ENCODE data around the gene PPP1R12C.
A peak's percentile ranks its signal among the peaks of the same experiment; 100 is the strongest.
"Not testable (repeated sequence)": the region's sequence is repeated elsewhere in the genome, so short reads cannot be mapped to it uniquely, and the experiment has no call there.

The PPP1R12C gene

DNA sequence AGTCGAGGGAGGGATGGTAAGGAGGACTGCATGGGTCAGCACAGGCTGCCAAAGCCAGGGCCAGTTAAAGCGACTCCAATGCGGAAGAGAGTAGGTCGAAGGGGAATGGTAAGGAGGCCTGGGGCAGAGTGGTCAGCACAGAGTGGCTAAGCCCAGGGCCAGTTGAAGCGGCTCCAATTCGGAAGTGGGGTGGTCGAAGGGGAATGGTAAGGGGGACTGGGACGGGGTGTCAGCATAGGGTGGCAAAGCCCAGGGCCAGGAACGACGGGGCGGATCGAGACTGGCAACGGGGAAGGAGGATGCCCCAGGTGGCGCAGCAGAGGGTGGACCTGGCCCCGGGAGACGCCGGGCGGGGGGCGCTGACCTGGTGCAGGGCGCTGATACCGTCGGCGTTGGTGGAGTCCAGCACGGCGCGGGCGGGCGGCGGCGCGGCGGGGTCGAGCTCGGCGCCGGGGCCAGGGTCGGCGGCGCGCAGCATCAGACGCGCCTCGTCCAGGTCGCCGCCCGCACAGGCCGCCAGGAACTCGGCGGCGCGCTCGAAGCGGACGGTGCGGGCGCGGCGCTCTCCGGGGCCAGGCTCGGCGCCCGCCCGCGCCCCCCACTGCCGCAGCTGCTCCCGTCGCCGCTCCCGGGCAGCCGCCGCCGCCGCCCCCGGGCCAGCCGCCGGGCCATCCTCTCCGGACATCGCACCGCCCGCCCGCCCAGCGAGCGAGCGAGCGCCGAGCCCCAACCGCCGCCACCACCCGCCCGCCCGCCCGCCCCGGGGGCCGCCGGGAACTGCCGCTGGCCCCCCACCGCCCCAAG lies at the start of gene PPP1R12C:
PPP1R12C (minus strand) TSS at position 779 of the 804 bp plus-strand sequence; CDS start at position 685, 94 bp downstream.
- DNase-seq, result peak; percentile 31 to 42

DNA sequence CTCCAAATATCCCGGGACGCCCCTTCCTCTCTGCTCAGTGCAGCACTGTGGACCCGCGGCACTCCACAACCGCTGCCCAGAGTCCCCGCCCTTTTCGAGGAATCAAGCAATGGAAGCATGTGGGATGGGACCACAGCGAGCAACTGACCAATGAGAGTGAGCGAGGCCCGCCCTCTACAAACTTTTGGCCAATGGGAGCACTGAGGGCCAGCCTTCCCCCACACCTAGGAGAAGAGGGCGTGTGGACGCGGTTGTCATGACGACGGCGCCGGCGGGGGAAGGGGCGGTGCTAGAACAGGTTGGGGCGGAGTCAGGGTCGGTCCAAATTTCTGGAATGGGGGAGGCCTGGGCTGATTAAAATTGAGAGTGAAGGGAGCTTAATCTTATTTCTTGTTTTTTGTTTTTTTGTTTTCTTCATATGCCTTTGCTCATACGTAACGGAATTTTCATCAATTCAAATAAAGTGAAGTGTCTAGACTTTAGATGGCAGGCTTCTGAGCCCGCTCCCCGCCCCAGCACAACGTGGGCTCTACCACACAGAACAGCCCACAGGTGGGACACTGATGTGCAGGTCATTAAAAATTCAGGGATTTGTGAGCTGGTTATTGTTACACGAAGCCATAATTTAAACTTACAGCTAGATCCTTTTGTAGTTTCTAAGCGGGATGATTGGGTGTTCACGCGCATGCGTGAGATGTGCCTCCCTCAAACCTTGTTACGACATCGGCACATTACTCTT lies 49.3 kb upstream of the PPP1R12C start, which contains the start of gene DNAAF3:
DNAAF3 (minus strand) TSS at position 84 of the 739 bp plus-strand sequence. CDS start 200 bp downstream, outside the sequence.
- peak; percentile 85 to 87 for DNase-seq

DNA sequence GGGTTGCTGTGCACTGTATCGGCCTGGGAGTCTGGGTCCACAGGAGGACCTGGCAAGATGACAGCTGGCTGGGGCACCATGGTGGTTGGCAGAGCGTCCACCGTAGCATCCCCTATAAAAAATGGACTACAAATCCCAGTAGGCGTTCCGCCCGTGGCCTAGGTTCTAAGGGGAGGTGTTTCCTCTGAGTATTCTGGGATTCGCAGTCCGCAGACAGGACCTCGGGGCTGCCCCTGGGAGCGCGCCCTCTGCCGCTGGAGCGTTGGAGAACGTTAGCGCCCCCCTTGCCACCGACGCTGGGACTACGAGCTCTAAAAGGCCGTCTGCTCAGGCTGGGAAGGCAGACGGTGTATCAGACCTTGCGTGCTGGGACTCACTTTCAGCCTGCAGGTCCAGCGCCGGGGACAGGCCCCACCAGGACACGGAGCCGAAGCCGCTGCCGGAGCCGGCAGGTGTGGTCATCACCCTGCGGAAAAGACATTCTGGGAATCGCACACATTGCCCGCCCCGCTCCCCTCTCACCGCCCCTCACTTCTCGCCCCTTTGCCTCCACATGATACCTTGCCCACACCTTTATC lies 48.6 kb upstream of the PPP1R12C start:
- DNase-seq, result peak; percentile 67 to 69

DNA sequence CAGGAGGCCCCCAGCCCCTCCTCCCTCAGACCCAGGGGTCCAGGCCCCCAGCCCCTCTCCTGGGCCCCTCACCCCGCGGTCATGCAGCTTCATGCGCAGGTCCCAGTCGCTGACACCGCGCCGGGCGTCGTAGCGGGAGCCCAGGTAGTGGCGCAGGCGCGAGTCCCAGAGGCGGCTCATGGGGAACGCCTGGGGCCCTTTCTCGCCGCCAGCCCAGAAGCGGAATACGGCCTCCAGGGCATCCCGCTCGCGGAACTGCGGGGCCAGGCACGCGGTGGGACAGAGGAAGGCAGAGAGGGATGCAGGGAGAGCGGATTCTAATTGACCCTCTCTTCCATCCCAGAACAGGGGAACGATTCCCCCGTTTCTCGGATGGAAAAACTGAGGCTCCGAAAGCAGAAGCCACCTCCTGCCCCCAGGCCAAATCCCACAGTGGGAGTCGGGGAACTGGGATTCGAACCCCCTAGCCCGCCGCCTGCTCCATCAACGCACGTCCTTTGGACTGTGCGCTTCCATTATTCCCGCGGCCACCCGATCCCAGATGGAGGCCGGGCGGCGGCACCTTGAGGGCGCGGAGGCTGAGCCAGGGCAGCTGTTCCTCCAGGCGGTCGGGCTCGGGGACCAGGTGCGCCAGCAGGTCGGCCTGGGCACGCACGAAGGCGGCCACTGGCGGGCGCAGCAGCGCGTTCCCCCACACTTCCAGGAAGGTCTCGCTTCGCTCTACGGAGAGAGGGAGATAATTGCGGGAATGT lies 44.3 kb upstream of the PPP1R12C start:
- DNase-seq, result no peak

DNA sequence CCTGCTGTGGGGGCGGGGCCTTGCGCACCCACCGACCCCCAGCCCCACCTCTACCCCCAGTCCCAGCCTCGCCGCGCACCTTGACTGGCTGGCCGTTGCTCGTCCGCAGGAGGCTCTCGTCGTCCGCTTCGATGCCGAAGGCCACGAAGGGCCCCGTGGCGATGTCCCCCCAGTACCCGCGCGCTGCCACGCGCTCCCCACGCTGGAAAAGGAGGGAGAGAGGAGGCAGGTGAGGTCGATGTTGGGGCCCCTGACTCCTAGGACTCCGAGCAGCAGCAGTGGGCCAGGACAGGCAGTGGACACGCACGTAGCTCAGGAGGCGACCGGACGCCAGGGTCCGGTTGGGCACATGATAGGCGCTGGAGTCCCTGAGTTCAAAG lies 43.5 kb upstream of the PPP1R12C start:
- no peak for DNase-seq

DNA sequence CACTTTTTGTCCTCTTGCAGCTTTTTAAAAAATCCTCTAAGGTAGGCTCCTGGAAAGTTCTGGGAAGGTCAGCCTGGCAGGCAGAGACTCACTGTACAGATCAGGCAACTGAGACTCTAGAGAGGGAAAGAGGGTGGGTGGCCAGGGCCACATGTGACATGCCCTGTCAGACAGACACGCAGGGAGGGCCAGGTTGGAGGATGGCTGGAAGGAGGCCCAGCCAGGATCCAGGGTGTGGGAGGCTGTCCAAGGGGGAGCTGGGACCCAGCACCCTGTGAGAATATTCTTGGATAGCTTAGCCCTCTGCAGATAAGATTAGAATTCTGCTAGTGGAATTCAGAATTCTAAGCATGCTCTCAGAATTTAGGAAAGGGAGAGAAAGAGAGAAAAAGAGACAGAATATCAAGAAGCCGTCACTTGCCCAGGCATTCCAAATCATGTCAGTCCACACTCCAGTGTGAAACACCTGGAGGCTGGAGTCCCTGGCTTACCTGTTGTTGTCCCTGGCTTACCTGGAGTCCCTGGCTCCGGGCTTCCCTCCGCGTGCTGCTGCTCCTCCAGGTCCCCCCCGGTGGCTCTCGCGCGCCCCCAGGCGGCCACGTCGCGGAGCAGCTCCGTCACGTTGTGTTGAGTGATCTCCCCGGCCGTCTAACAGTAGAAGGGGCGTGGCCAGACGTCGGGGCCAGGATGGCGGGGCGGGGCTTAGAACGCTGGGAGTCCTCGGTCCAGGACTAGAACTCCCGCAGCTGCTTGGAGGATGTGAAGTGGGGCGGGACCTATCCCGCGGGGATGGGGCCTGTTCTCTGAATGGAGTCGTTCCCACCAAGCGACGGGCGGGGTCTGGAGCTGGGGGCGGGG lies 42.9 kb upstream of the PPP1R12C start:
- peak; percentile 93 to 95 for DNase-seq

DNA sequence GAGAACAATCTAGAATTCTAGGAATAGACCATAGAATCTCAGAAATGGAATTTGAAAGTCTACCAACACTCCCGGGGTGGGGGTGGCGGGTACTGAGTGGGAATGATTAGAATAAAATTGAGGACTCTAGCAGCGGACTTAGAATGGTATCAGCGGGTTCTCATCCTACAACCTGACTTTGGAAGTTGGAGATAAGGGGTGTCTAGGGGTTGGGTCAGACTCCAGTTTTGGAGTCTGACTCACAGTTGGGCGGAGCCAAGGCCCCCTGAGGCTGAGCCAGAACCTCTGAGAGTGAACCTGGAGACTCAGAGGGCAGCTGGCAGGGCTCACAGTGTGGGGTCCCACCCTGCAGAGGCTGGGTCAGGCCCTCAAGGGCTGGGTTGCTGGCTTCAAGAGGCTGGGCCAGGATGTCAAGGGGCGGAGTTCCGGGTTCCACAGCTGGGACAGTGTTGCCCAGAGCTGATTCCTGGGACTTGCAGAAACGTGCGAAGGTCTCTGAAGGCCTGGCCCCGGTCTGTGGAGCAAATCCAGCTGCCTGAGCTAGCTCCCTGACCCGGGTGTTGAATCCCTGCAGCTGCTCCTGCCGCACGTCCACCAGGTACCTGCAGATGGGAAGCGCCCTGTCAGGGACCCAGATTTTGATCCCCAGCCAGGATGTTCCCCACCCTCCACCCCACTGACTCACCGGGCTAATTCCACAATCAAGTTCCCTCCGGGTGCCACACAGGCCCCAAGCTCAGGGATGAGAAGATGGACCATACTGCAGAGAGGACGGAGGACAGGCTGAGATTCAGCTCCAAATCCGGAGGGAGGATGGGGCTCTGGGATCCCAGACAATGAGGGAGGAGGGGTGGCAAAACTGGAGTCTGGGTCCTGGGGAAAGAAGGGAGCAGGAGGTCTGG lies 41.7 kb upstream of the PPP1R12C start:
- DNase-seq, result no peak

DNA sequence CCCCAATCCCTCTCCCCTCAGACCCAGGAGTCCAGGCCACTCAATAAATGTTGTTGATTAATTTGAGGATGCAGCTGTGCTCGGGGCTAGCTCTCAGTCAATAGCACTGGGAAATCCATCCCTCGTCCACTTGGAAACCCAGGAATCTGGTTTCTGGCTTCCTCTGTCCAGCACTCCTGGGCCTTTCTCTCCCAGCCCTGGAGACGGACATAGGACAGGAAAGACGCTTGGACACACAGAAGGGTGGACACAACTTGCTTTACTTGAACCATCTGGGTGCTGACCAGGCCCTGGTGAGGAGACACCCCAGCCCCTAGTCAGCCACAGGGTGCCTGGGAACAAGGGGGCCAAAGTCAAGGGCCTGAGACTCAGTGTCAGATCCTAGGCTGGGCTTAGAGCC lies 41.0 kb upstream of the PPP1R12C start:
- no peak for DNase-seq

DNA sequence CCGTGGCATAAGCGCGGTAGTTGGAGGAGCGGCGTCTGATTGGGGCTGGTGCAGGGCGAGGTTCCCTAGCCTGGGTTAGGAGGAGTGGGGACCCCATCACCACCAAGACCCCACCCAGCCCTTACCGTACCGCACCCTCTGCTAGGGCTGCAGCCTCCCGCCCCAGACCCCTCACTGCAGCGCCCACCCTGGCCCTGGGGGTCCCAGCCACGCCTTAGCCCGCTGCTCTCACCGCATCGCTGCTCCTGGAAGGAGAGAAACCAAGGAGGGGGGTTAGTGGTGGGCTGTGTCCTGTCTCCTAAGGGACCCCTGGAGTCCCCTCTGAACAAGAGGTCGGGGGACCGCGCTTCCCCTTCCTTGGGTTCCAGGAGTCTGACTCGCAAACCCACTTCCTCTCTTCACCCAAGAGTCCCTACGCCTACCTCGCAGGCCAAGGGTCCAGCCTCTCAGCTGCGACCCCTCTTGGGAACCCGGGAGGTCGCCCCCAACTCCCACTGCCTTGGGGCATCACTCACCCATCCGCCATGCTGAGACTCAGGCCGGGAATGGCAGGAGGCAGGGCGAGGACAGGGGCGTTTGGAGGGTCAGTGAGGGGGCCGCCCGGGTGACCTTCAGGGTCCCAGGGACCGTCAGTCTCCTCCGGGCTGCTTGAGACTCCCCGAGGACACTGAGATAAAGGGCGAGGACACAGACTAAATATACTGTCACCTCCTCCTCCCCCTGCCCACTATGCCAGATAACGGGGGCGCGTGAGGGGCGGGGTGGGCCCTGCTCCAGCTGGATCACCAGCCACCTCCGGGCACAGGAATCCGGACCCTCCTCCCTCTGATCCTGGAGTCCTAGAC lies 39.8 kb upstream of the PPP1R12C start, which contains the start of gene TNNI3:
TNNI3 (minus strand) TSS at position 669 of the 845 bp plus-strand sequence; CDS start at position 526, 143 bp downstream.
- no peak for DNase-seq

DNA sequence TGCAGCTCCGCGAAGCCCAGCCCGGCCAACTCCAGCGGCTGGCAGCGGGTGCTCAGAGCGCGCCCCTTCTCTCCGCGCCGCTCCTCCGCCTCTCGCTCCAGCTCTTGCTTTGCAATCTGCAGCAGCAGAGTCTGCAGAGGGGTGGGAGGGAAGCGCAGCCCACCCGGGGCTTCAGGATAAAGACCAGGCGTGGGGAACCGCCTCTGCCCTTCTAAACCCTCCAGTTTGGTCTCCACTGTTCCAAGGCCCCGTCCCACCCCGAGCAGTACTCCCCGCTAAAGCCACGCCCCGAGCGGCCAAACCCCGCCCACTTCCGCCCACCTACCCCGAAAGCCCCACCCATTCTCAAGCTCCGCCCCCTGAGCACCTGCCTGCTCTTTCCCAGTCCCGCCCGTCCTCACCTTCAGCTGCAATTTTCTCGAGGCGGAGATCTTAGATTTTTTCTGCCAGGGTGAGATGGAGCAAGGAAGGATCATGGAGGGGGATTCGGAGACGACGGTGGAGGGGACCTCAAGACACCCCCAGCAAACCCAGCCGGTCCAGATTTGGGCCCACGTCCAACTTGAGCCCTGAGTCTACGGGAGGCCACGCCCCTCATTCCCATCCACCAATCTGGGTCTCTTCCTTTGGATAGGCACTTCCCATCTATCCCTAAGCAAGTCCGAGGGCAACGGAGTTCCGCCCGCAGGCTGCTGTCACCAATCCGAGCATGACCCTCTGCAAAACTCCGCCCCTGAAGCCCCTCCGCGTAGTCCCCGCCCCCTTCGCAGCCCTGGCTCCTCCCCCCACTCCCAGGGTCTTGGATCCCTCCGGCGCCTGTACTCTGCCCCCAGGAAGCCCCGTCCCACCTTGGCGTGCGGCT lies 39.0 kb upstream of the PPP1R12C start:
- peak; percentile 71 to 74 for DNase-seq

DNA sequence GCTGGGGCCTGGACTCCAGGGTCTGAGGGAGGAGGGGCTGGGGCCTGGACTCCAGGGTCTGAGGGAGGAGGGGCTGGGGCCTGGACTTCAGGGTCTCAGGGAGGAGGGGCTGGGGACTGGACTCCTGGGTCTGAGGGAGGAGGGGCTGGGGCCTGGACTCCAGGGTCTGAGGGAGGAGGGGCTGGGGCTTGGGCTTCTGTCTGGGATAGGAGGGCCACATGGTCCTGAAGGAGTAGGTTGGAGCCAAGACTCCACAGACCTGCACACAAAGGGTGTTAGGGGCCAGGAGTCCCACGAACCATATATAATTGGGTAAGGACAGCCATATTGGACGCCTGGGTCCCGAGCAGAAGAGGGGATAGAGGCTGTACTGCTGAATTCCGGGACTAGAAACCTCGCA lies 38.3 kb upstream of the PPP1R12C start:
- not testable (repeated sequence) for DNase-seq

DNA sequence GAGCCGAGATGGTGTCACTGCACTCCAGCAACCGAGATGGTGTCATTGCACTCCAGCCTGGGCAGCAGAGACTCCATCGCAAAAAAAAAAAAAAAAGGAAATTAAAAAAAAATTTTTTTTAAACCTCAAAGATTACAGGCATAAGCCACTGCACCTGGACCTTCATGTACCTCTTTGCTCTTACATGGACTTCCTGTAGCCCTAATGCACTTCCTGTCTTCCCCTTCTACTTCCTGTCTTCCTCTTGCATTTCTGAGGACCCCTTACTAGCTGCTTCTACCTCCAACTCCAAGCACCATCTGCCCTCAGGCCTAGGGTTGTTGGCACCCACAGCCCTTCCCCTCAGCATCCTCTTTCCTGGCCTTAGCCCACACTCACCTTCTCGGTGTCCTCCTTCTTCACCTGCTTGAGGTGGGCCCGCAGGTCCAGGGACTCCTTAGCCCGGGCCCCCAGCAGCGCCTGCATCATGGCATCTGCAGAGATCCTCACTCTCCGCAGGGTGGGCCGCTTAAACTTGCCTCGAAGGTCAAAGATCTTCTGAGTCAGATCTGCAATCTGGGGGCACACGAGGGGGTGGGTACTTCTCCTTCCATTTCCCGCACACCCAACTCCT lies 36.3 kb upstream of the PPP1R12C start:
- DNase-seq, result no peak

DNA sequence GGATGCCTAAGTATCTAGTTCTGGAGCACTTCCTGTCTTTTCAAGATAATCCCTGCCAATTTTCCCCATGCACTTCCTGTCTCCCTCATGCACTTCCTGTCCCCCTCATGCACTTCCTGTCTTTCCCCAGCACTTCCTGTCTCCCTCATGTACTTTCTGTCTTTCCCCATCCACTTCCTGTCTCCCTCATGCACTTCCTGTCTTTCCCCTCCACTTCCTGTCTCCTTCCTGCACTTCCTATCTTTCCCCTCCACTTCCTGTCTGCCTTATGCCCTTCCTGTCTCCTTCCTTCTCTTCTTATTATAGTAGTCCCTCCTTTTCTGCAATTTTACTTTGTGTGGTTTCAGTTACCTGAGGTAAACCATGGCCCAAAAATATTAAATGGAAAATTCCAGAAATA lies 34.6 kb upstream of the PPP1R12C start:
- no peak for DNase-seq

DNA sequence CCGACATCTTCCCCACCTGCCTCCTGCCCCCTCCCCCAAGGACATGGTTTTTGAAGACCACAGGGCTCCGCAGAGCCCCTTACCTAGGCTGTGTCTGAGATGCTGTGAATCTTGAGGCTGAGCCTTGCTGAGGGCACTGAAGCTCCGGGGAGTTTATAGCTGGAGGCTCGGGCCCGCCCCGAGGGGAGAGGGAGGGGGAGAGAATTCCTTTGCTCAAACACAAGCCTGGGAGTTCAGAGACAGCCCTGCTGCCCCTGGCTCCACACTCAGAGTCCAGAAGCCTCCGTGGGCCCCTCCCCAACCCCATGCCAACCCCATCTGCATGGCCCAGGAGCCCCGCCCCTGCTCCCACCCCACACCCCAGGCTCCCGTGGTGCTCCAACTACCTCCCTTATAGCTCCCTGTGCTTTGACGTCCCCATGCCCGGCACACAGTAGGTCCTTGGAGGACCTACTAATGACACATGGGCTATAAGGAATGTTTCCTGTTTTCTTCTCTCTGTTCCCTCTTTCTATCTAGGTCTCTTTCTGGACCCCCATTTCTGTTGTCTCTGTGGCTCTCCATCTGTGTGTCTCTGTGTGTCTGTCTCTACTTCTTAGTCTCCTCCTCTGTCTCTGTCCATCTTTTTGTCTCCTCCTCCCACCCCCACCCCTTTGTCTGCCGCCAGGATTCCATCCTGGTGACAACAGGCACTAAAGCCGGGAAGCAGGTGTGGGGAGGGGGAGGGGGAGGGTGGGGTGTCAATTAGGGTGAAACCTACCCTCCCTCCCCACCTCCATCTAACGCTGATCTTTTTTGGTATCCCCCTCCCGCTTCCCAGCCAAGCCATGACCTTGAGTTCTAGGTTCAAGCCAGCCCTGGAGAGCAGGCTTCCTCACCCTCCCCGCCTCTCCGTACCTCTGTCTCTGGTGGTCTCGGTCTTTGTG lies 31.9 kb upstream of the PPP1R12C start, which contains the start of gene TNNT1:
TNNT1 (minus strand) TSS at position 129 of the 926 bp plus-strand sequence. CDS start 2,049 bp downstream, outside the sequence.
- no peak for DNase-seq

DNA sequence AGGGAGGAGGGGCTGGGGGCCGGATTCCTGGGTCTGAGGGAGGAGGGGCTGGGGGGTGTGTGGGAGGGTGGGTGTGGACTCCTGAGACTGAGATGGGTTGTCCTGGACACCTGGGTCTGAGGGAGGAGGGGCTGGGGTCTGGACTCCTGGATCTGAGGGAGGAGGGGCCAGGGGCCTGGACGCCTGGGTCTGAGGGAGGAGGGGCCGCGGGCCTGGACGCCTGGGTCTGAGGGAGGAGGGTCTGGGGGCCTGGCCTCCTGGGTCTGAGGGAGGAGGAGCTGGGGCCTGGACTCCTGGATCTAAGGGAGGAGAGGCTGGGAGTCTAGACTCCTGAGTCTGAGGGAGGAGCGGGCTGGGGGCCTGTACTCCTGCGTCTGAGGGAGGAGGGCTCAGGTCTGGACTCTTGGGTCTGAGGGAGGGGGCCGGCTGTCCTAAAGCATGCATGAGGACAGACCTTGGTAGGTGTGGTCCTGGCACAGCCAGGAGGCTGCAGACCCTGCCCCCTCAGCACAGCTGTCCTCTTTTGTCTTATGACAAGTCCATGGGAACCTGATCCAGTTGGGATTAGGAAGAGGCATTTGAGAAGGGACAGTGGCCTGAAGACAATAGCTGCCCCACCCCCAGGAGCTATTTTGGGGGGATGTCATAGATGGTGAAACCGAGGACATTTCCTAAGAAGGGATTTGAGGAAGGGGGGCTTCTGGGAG lies 30.3 kb upstream of the PPP1R12C start:
- DNase-seq, result no peak

DNA sequence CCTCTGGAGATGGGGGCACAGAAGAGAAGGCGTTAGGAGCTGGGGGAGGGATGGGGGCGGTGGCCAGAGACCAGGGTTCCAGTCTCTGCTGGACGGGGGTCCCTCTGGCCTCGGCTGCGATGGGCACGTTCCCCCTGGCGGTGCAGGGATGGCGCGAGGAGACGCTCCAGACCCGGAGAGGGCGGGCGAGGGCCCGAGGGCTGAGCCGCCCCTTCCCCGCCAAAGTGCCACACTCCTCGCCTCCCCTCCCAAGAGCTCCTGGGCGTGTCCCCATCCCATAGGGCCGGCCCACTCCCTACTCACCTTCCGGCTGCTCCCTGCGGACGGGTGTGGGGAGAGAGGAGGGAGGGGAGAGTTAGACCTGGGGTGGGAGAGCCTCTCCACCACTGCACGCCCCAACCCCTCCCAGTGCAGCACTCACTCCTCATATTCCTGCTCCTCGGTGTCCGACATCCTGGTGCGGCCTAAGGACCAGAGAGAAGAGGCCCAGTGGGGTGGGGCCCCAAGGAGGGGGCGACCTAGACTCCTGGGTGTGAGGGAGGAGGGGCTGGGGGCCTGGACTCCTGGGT lies 29.4 kb upstream of the PPP1R12C start:
- no peak for DNase-seq

Measured in activated T-cell treated with anti-CD3 and anti-CD28 coated beads, Interleukin-2, amount 50 U/mL, for 48 hours (primary cell).